H1 (cell line): ENCODE data around the gene HES4. TPM values are rescaled to one million over a fixed set of nuclear protein-coding genes. Genes with fewer than 3 reads are reported as not detected.

Experiments
- CTCF ChIA-PET: fragments of 300-600 bp; sonication (Branson Sonifier 250); formaldehyde crosslinking; loops from one replicate; lab custom pipeline; 2021; ENCODE audit not compliant: partially characterized antibody; lab: Charles Lee
- POLR2A ChIA-PET: fragments of 300-600 bp; sonication (Branson Sonifier 250); formaldehyde crosslinking; loops from one replicate; lab custom pipeline; 2021; ENCODE audit warnings: inconsistent platforms; ENCODE audit not compliant: partially characterized antibody; lab: Charles Lee
- DNase-seq, 2 experiments: peaks; one replicate each; pipeline versions ENCODE4 v3.0.0 to v3.0.0-alpha.2; 2010 to 2022; ENCODE audit warnings: low spot score in 2 of 2, low read depth in 1 of 2, mixed read lengths in 1 of 2
- FAIRE-seq: peaks from 2 replicates; lab custom pipeline; 2011; peaks lifted over from hg19 to GRCh38; lab: Jason Lieb, UNC
- H2AFZ ChIP-seq: 2 replicates; pipeline ENCODE4 v1.8.1; 2012; ENCODE audit warnings: low read length, inconsistent platforms
- H2AK5ac ChIP-seq: 2 replicates; pipeline ENCODE4 v1.6.1; 2013; ENCODE audit warnings: low read depth, low read length
- H2BK120ac ChIP-seq: replicated peaks from 2 replicates; pipeline ENCODE3; 2013; ENCODE audit warnings: low read depth, low read length, inconsistent platforms
- H2BK12ac ChIP-seq: 2 replicates; pipeline ENCODE4 v1.6.1; 2013; ENCODE audit warnings: low read depth, low read length
- H2BK15ac ChIP-seq: 2 replicates; pipeline ENCODE4 v1.6.1; 2013; ENCODE audit warnings: low read length
- H2BK20ac ChIP-seq: 2 replicates; pipeline ENCODE4 v1.6.1; 2013; ENCODE audit warnings: low read length
- H2BK5ac ChIP-seq: 2 replicates; pipeline ENCODE4 v1.6.1; 2013; ENCODE audit warnings: low read depth, low read length
- H3K14ac ChIP-seq: 2 replicates; pipeline ENCODE4 v1.6.1; 2013; ENCODE audit warnings: inconsistent platforms; ENCODE audit not compliant: insufficient read length
- H3K18ac ChIP-seq: 2 replicates; pipeline ENCODE4 v1.6.1; 2013; ENCODE audit warnings: low read length; ENCODE audit errors: extremely low read depth
- H3K23ac ChIP-seq: 2 replicates; pipeline ENCODE4 v1.6.1; 2013; ENCODE audit warnings: inconsistent platforms; ENCODE audit not compliant: insufficient read length
- H3K23me2 ChIP-seq: 2 replicates; pipeline ENCODE4 v1.6.1; 2013; ENCODE audit warnings: low read depth, low read length
- H3K27ac ChIP-seq: 2 replicates; pipeline ENCODE4 v1.6.1; 2011; ENCODE audit warnings: low read depth, low read length, inconsistent platforms
- H3K27me3 ChIP-seq, 4 experiments: replicated peaks in 1 of 4; 1 replicate in 1 of 4; 2 replicates in 3 of 4; pipeline versions ENCODE4 v1.6.1 to v1.8.1; 2011 to 2013; ENCODE audit warnings: low read length in 3 of 4, mild to moderate bottlenecking in 3 of 4, inconsistent platforms in 2 of 4, mixed read lengths in 2 of 4, moderate library complexity in 1 of 4; ENCODE audit not compliant: control insufficient read depth in 3 of 4, insufficient read depth in 3 of 4; ENCODE audit errors: extremely low read depth in 1 of 4
- H3K36me3 ChIP-seq, 4 experiments: 2 replicates each; pipeline versions ENCODE4 v1.6.1 to v1.8.1; 2011 to 2013; ENCODE audit warnings: mild to moderate bottlenecking in 4 of 4, low read length in 3 of 4, moderate library complexity in 2 of 4, control low read depth in 1 of 4, inconsistent platforms in 1 of 4; ENCODE audit not compliant: insufficient read depth in 4 of 4, control insufficient read depth in 2 of 4
- H3K4ac ChIP-seq: replicated peaks from 2 replicates; pipeline ENCODE3; 2013; ENCODE audit warnings: low read length, low read depth, mixed read lengths, inconsistent platforms; ENCODE audit not compliant: insufficient read length
- H3K4me1 ChIP-seq, 4 experiments: replicated peaks in 1 of 4; 1 replicate in 1 of 4; 2 replicates in 3 of 4; pipeline versions ENCODE4 v1.6.1 to v1.8.1; 2011 to 2013; ENCODE audit warnings: low read length in 3 of 4, inconsistent platforms in 2 of 4, mixed read lengths in 1 of 4; ENCODE audit not compliant: insufficient read depth in 4 of 4, control insufficient read depth in 3 of 4
- H3K4me2 ChIP-seq, 2 experiments: 2 replicates each; pipeline versions ENCODE4 v1.6.1 to v1.8.1; 2011 to 2013; ENCODE audit warnings: low read depth in 2 of 2, low read length in 2 of 2, control low read depth in 1 of 2, inconsistent platforms in 1 of 2, mild to moderate bottlenecking in 1 of 2; ENCODE audit not compliant: insufficient read depth in 1 of 2
- H3K4me3 ChIP-seq, 4 experiments: fragments of 200-600, 300-600 bp in 1 of 4; sonication (generic), shearing (Covaris generic), sonication (Bioruptor Twin) in 1 of 4; 2 replicates each; pipeline versions ENCODE4 v1.5.1 to v1.8.1; 2011 to 2016; ENCODE audit warnings: low read length in 4 of 4, low read depth in 3 of 4, control low read depth in 2 of 4, inconsistent platforms in 2 of 4, mild to moderate bottlenecking in 2 of 4, mixed read lengths in 1 of 4, moderate library complexity in 1 of 4; ENCODE audit not compliant: insufficient read depth in 2 of 4; ENCODE audit errors: extremely low read depth in 1 of 4
- H3K56ac ChIP-seq: replicated peaks from 2 replicates; pipeline ENCODE3; 2013; ENCODE audit warnings: low read depth, mild to moderate bottlenecking, mixed read lengths, low read length, inconsistent platforms; ENCODE audit not compliant: insufficient read length
- H3K79me1 ChIP-seq: 2 replicates; pipeline ENCODE4 v1.6.1; 2013; ENCODE audit warnings: low read depth, low read length, control low read depth
- H3K79me2 ChIP-seq, 2 experiments: 2 replicates each; pipeline versions ENCODE4 v1.6.1 to v1.8.1; 2012 to 2013; ENCODE audit warnings: low read length in 2 of 2, mild to moderate bottlenecking in 2 of 2, inconsistent platforms in 1 of 2; ENCODE audit not compliant: insufficient read depth in 2 of 2, control insufficient read depth in 1 of 2
- H3K9ac ChIP-seq, 4 experiments: replicated peaks in 1 of 4; 1 replicate in 1 of 4; 2 replicates in 3 of 4; pipeline versions ENCODE4 v1.6.1 to v1.8.1; 2011 to 2013; ENCODE audit warnings: low read depth in 3 of 4, low read length in 3 of 4, control low read depth in 2 of 4, mild to moderate bottlenecking in 2 of 4, moderate library complexity in 2 of 4, inconsistent platforms in 1 of 4; ENCODE audit errors: extremely low read depth in 1 of 4
- H3K9me3 ChIP-seq, 2 experiments: 2 replicates each; pipeline versions ENCODE4 v1.6.1 to v1.8.1; 2012 to 2013; ENCODE audit warnings: mild to moderate bottlenecking in 2 of 2, moderate library complexity in 2 of 2, control low read depth in 1 of 2, inconsistent platforms in 1 of 2, low read depth in 1 of 2, low read length in 1 of 2, mixed read lengths in 1 of 2; ENCODE audit not compliant: insufficient read depth in 2 of 2
- H4K20me1 ChIP-seq, 2 experiments: replicated peaks in 1 of 2; 2 replicates each; pipeline versions ENCODE3 to v1.8.1; 2011 to 2013; ENCODE audit warnings: inconsistent platforms in 2 of 2, low read length in 2 of 2, mild to moderate bottlenecking in 1 of 2; ENCODE audit not compliant: insufficient read depth in 2 of 2, control insufficient read depth in 1 of 2
- H4K5ac ChIP-seq: 2 replicates; pipeline ENCODE4 v1.6.1; 2013; ENCODE audit warnings: low read length, low read depth, mixed read lengths, inconsistent platforms; ENCODE audit not compliant: insufficient read length
- H4K8ac ChIP-seq: 2 replicates; pipeline ENCODE4 v1.8.0; 2013; ENCODE audit warnings: mild to moderate bottlenecking, moderate library complexity, low read length, inconsistent platforms; ENCODE audit not compliant: insufficient read depth; ENCODE audit errors: extremely low read depth
- H4K91ac ChIP-seq: replicated peaks from 2 replicates; pipeline ENCODE3; 2013; ENCODE audit warnings: low read length, mixed read lengths, inconsistent platforms; ENCODE audit not compliant: insufficient read length
- GTF2F1 ChIP-seq: IDR thresholded peaks from 2 replicates; pipeline ENCODE4 v1.6.1; 2012; ENCODE audit warnings: low read depth, low read length, improper control_type of control experiment, borderline replicate concordance
- KDM5A ChIP-seq: fragments of 200-600 bp; IDR thresholded peaks from 2 replicates; pipeline ENCODE4 v1.7.1; 2012; ENCODE audit warnings: mild to moderate bottlenecking, low read length, inconsistent platforms, mixed read lengths
- SP4 ChIP-seq: IDR thresholded peaks from 2 replicates; pipeline ENCODE4 v1.6.1; 2012; ENCODE audit warnings: low read length, inconsistent platforms
- WGBS, 2 experiments: shearing (Covaris generic) in 1 of 2; methylation state at CpG; one replicate each; pipeline versions ENCODE4 v1.1.6 to v1.1.7; 2013 to 2015; ENCODE audit warnings: low lambda C conversion rate in 2 of 2, mixed read lengths in 2 of 2, inconsistent platforms in 1 of 2, low coverage in 1 of 2, missing lambda C conversion rate in 1 of 2; ENCODE audit not compliant: insufficient replicate concordance in 2 of 2, insufficient coverage in 1 of 2, insufficient read length in 1 of 2; ENCODE audit errors: extremely low coverage in 1 of 2, missing lambda C conversion rate in 1 of 2; 5-methylcytosine and 5-hydroxymethylcytosine counted together
- polyA plus RNA-seq, 7 experiments: library from polyadenylated mRNA; depleted of rRNA in 3 of 7; stranded (reverse) in 5 of 7; unstranded in 2 of 7; fragments of >200 nt in 5 of 7; fragments of 200-250 nt in 2 of 7; gene quantifications; 1 replicate in 5 of 7; 2 replicates in 1 of 7; 4 replicates in 1 of 7; pipeline versions ENCODE4 v1.2.1 to v1.2.3, GENCODE V29; 2011 to 2013; ENCODE audit warnings: missing spikeins in 2 of 7, mixed read lengths in 2 of 7
- total RNA-seq: library from RNA; stranded (reverse); fragmentation: NEBNext Ultra II Directional; extraction: Animal tissue kit (Norgen Biotek cat#: 25700); gene quantifications from 2 replicates; pipeline ENCODE4 v1.2.1, GENCODE V29; 2021

HES4 gene
- total and polyA plus RNA-seq, 2 of the 8 experiments (the other 6 are each of a cell fraction or from before 2014, with no cell fraction given): 2.8 to 3.5 TPM

GRCh38 chr1:1005774-1006304 lies 5.9 kb upstream of the HES4 start:
- no peak overlapping the region for H2AFZ ChIP-seq
- 0 out of 2 replicates have a peak overlapping the region, but pooled peaks have one; percentile 90 for H2BK12ac ChIP-seq
- ChIA-PET CTCF (interaction anchor here (1.7 to 2.4 kb wide), 3 partner anchors 9 to 13 kb away, joined by 5 to 11 read pairs (median 10); partner anchors contain the start of gene ISG15), POLR2A (interaction anchor here (0.9 to 2.1 kb wide), 7 partner anchors 9 to 33 kb away, joined by 3 to 11 read pairs (median 5); no protein-coding TSS in a partner anchor)
- no peak overlapping the region for H3K14ac ChIP-seq
- H3K23me2 ChIP-seq: peaks cover 6% of the 10 kb centered on the region; the same call in 1 of the 2 replicates
- WGBS, 2 experiments: 84% methylated on average over 16 of the region's 23 CpGs; no CpG with 5 or more reads in 1 of the 2 experiments
- peaks cover 0 to 2% of the 10 kb centered on the region in 2 experiments for H4K20me1 ChIP-seq
- H3K18ac ChIP-seq: peak overlapping the region; percentile 13; the same call in 1 of the 2 replicates
- no peaks in the 10 kb centered on the region for H3K79me1 ChIP-seq
- no peaks in the 10 kb centered on the region for H3K36me3 ChIP-seq
- no peak overlapping the region; the same call in 1 of the 2 replicates for H4K8ac ChIP-seq
- peaks cover 10 to 44% (median 25%) of the 10 kb centered on the region in 4 experiments for H3K27me3 ChIP-seq
- no peak overlapping the region for H4K5ac ChIP-seq
- H3K79me2 ChIP-seq: no peaks in the 10 kb centered on the region
- no peak for DNase-seq
- no peaks in the 10 kb centered on the region for H3K9me3 ChIP-seq
- H2BK15ac ChIP-seq: peak overlapping the region; percentile 40; the same call in 1 of the 2 replicates
- no peak overlapping the region for H3K9ac ChIP-seq
- peaks cover 0 to 24% (median 10%) of the 10 kb centered on the region in 4 experiments; a peak in 3 of 7 replicates for H3K4me1 ChIP-seq
- H2BK120ac ChIP-seq: no peak overlapping the region
- H2BK5ac ChIP-seq: no peak overlapping the region
- no peak overlapping the region for H3K56ac ChIP-seq
- no peak for FAIRE-seq
- no peak overlapping the region for H2AK5ac ChIP-seq
- no peak overlapping the region for H3K23ac ChIP-seq
- H2BK20ac ChIP-seq: no peak overlapping the region
- no peak overlapping the region for H3K4me2 ChIP-seq
- no peak overlapping the region for H3K4me3 ChIP-seq
- H3K4ac ChIP-seq: no peak overlapping the region
- no peak overlapping the region for H4K91ac ChIP-seq
- H3K27ac ChIP-seq: no peak overlapping the region
- TF ChIP-seq KDM5A (no peak), GTF2F1 (no peak), SP4 (no peak)
